Measurements from ENCODE around the gene SP8.
A peak's percentile ranks its signal among the peaks of the same experiment; 100 is the strongest.

Gene SP8

DNA sequence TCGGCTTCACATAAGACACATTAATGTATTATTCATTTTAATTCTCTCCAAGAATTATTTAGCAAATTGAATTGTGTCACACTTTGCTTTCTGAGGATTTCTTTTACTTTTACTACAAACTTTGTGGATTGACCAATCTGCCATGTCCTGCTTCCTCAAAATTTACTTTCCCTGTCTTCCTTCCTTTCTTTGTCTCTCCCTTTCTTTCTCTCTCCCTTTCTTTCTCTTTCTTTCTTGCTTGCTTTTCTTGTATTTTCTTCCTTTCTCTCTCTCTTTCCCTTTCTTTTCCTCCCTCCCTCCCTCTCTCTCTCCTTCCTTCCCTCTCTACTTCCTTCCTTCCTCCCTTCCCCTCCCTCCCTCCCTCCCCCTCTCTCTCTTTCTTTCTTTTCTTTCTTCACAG is 37.8 kb downstream of the SP8 start:
- DNase-seq: no peak

DNA sequence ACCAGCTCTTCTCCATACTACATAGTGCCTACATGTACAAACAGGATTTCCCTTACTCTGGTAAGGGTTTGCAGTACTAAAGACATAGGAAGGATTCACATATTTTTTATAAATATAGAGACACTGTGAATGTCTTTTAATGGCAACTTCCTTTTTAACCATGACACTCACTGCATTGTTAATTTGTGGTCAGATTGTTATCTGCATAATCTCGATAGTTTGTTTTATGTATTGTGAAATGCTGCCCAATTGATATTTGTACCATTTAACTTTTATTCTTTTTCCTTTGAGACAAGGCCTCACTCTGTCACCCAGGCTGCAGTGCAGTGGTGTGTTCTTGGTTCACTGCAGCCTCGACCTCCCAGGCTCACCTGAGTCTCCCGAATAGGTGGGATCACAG is 39.7 kb downstream of the SP8 start:
- DNase-seq: no peak

DNA sequence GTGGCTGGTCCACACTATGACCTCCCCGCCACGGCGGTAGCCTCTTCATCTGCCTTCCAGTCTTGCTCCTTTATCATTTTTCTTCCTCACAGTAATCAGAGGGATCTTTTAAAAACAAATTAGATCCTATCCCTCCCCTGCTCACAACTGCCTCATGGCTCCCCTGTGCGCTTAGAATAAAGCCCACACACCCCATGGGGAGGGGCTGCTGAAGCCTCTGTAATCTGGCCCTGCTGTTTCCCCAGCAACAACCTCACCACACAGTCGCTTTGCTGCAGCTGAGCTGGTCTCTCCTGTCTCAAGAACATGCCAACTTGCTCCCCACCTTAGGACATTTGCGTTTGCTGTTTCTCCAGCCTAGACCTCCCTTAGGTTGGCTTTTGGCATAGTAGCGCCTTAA is 41.0 kb downstream of the SP8 start:
- DNase-seq: no peak

DNA sequence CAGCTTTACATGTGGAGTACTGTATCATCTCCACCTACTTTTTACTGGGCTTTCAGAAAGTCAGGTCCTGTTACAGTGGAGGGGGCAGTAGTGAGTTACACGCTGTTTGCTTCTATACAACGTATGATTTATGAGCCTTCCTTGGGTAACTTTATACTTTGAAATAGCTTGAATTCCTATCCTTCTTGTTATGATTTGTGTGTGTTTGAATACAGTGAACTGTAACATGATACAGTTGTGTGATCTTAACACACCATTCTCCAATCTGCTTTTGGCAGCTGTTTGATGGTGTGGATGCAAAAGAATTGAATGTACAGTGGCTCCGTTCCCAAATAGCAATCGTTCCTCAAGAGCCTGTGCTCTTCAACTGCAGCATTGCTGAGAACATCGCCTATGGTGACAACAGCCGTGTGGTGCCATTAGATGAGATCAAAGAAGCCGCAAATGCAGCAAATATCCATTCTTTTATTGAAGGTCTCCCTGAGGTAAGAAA is 41.7 kb downstream of the SP8 start:
- peak; percentile 18 for DNase-seq

DNA sequence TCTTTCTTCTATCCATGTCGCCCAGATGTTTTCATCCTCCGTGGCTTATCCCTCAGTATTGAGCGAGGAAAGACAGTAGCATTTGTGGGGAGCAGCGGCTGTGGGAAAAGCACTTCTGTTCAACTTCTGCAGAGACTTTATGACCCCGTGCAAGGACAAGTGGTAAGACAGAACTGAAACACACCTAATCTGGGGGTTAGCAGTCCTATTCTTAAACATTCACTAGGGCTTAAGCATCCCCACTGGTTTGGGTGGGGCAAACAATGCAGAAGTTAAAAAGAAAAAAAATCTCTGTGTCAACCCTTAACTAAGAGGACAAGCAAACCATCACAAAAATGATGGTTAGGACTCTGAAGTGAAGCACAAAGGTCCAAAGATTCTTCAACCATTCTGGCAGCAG is 43.8 kb downstream of the SP8 start:
- DNase-seq: no peak

DNA sequence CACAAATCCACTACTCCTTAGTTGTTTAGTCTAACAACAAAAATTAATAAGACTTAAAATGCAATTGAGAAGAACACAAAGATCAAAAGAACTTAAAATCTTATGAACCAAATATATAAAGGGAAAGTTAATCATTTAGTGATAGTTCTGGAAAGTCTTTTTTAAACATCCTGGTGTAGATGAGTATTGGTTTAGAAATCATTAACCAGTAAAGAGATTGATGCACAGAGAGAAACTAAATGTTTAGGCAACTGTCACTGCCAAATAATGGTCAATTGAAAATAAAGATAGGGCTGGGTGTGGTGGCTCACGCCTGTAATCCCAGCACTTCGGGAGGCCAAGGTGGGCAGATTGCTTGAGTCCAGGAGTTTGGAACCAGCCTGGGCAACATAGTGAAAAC is 44.9 kb downstream of the SP8 start:
- DNase-seq: no peak

DNA sequence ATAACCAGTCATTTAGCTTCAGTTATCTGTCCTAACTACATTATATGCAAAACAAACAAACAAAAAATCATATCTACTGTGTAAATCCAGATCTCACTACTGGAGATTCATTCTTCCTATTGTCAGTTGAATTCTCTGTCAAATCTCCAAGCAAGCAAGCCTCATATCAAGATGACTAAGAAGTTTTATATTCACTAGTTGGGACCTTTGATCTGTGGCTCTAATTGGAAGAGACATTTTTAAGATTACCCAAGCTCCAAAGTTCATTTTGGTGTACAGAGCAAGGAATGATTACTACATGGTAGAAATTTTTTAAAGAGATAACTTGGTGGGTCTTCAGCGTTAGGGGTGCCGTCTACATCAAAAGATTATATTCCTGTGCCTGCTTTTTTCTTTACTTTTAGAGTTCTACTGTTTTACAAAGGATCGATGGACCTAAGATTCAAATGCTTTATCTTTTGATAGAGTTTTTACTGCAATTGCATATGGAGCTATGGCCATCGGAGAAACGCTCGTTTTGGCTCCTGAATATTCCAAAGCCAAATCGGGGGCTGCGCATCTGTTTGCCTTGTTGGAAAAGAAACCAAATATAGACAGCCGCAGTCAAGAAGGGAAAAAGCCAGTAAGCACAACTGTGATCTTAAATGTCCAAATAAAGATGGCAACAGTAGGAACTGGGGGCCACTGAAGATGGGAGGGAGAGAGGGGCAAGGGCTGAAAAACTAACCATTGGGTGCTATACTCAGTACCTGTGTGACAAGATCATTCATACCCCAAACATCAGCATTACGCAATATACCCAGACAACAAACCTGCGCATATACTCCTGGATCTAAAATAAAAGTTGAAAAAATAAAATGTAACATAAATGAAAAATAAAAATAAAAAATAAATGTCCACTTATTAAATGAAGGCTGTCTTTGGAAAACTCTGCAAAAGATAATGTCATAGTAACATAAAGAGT is 47.9 kb downstream of the SP8 start:
- DNase-seq: no peak

DNA sequence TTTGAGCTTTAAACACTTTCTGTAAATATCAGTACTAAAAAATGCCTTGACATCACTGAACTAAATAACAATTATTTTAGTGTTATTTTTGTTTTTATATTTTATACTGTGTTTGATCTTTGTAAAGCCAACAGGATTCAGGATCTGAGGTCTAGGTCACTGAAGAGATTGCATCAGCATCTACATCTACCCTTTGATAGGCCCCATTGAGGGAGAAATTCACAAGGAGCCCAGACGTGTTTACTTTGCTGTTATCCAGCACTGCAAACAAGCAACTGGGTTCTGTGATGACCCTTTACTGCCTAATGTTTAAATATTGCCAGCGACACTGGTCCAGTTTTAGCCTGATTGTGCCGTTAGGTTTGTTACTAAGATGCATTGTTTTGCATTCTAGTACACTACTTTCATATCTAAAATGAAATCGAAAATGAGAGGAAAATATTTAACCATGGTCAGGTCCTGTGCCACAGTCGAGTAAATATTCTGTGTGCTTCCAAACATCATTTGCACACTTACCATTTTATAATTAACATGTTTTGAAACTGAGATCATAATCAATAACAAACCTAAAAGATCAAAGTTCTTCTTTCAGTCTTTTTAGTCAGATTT is 48.7 kb downstream of the SP8 start:
- no peak for DNase-seq

DNA sequence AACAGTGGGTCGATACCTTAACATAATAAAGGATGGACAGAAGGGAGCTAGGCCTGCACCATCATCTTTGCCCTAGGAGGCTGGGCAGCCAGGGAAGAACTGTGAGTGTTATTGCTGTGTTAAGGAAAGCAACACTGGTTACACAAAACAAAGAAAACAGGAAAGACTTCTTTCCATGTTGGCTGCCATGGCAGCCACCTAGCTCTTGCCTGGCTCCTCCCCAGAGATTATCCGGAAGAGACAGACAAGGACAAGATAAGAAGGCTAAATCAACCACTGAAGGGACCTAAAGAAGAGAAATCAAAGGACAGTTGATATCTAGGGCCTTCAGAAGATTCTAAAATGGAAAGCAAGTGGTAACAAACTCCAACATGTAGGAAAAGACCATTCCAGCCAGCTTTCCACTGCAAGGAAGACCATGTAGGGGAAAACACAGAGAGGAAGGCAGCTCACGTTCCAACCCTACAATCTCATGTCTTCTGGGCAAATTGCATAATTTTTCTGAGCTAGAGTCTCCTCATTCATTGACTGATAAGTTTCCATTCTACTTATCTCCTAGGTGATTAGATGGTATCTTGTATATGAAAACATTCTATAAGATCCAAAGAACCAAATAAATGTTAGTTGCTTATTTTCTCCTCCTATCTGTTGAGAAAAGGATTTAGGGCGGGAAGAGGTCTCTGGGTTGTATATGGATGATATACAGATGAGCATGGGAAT is 51.2 kb downstream of the SP8 start:
- no peak for DNase-seq

Data from fibroblast of skin of abdomen (primary cell).